Astrocyte (in vitro differentiated cells and primary cell): ENCODE data around the gene NDUFS8.
"Not testable (repeated sequence)": the region's sequence is repeated elsewhere in the genome, so short reads cannot be mapped to it uniquely, and the experiment has no call there.

Source experiments
- EZH2 ChIP-seq: IDR thresholded peaks from 2 replicates; pipeline ENCODE4 v1.6.1; 2012; ENCODE audit warnings: mild to moderate bottlenecking, low read length, inconsistent platforms; ENCODE audit not compliant: insufficient read depth
- TF ChIP-seq, protein P1 (sequence below): IDR thresholded peaks from 2 replicates; pipeline ENCODE4 v1.5.1; 2011; ENCODE audit warnings: low read depth, mild to moderate bottlenecking, inconsistent platforms, low read length, moderate library complexity; ENCODE audit not compliant: insufficient read depth

DNA sequence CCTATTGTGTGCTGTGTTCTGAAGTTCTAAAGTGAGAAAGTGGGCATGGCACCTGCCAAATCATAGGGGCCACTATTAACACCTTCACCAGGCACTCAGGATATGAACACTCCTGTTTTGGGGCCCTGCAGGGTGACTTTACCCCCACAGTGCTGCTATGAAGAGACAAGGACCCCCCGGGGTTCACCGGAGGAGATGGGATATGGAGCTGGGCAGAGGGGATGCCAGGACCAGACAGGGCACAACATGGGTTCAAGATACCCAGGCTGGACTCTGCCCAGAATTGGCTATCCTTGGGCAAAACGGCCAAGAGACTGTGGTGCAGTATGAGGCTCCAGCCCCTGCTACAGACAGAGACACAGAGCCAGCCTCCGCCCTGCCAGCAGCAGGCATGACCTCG is 36.1 kb upstream of the NDUFS8 start:
- TF ChIP-seq, protein P1, sequence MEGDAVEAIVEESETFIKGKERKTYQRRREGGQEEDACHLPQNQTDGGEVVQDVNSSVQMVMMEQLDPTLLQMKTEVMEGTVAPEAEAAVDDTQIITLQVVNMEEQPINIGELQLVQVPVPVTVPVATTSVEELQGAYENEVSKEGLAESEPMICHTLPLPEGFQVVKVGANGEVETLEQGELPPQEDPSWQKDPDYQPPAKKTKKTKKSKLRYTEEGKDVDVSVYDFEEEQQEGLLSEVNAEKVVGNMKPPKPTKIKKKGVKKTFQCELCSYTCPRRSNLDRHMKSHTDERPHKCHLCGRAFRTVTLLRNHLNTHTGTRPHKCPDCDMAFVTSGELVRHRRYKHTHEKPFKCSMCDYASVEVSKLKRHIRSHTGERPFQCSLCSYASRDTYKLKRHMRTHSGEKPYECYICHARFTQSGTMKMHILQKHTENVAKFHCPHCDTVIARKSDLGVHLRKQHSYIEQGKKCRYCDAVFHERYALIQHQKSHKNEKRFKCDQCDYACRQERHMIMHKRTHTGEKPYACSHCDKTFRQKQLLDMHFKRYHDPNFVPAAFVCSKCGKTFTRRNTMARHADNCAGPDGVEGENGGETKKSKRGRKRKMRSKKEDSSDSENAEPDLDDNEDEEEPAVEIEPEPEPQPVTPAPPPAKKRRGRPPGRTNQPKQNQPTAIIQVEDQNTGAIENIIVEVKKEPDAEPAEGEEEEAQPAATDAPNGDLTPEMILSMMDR, result not testable (repeated sequence)
- not testable (repeated sequence) for TF ChIP-seq EZH2
